ENCODE results near the gene ARFRP1. TPM values are rescaled to one million over a fixed set of nuclear protein-coding genes. Genes with fewer than 3 reads are reported as not detected.
A peak's percentile ranks its signal among the peaks of the same experiment; 100 is the strongest.
"Not testable (repeated sequence)": the region's sequence is repeated elsewhere in the genome, so short reads cannot be mapped to it uniquely, and the experiment has no call there.

Gene ARFRP1
- total RNA-seq, 1 donor from 2014 or later = 23.6 TPM

DNA sequence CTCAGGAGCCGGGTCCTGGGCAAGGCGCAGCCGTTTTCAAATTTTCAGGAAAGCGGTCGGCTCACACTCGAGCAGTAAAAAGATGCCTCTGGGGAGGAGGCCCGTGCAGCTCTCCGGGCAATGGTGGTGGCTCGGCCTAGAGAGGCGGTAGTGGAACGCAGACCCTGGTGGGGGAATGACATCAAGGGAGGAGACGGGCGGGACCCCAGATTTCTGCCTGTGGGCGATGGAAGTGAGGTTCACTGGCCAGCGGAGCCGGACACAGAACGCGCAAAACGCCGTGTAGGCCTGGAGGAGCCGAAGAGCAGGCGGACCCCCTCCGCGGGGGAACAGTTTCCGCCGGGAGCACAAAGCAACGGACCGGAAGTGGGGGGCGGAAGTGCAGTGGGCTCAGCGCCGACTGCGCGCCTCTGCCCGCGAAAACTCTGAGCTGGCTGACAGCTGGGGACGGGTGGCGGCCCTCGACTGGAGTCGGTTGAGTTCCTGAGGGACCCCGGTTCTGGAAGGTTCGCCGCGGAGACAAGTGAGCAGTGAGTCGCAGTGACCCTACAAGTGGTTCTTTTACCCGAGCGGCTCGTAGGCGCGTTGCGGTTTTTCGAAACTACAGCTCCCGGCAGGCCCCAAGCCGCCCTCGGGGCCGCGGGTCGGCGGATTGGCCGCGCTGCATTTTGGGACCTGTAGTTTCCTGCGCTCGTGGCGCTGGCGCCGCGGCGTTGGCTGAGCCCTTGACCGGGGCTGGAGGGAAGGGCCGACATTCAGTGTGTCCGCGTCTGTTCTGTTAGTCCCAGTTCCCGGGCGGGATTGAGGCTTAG, 49.6 kb downstream of the ARFRP1 start, which contains the start of gene RTEL1:
Gene RTEL1, plus strand, starts transcription at position 376 of the 812 bp plus-strand sequence. CDS start 1,091 bp downstream, outside the sequence.
- ATAC-seq (peak; percentile 96), DNase-seq (ENCODE audit: low spot score) (peak; percentile 93)

GRCh38 chr20:63657260-63657936, 50.4 kb downstream of the ARFRP1 start:
- ATAC-seq (no peak), DNase-seq (ENCODE audit: low spot score) (no peak)

DNA sequence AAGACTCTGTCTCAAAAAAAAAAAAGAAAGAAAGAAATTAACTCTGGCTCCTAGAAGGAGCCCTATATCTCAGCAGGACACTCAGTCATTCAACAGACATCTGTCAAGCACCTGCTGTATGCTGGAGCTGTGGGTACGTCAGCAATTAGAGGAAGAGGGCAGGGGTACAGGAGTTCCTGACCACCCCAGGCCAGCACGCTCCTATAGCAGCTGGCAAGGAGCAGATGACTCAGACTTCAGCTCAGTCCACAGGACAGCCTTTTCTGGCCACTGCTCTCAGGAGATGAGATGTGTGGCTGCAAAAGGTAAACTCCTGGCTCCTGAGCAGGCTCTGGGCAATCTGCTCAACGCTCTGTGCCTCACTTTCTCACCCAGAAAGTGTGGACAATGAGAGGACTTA, 51.3 kb downstream of the ARFRP1 start:
- ATAC-seq (no peak), DNase-seq (ENCODE audit: low spot score) (no peak)

- ATAC-seq = no peak
These were observed 52.5 kb downstream of the ARFRP1 start for GRCh38 chr20:63655249-63655648.

GRCh38 chr20:63653974-63654668, 53.7 kb downstream of the ARFRP1 start:
- no peak for ATAC-seq
- no peak for DNase-seq (ENCODE audit: low spot score)

More at GRCh38 chr20:63655249-63655648, 52.5 kb downstream of the ARFRP1 start:
- no peak for DNase-seq (ENCODE audit: low spot score)

- peak; percentile 65 for DNase-seq (ENCODE audit: low spot score)
- ATAC-seq = peak; percentile 60
These were observed 54.5 kb downstream of the ARFRP1 start, which contains the start of gene STMN3 for GRCh38 chr20:63653041-63653973. STMN3 (minus strand) TSS chr20:63653424; CDS start chr20:63653345, 79 bp downstream.

DNA sequence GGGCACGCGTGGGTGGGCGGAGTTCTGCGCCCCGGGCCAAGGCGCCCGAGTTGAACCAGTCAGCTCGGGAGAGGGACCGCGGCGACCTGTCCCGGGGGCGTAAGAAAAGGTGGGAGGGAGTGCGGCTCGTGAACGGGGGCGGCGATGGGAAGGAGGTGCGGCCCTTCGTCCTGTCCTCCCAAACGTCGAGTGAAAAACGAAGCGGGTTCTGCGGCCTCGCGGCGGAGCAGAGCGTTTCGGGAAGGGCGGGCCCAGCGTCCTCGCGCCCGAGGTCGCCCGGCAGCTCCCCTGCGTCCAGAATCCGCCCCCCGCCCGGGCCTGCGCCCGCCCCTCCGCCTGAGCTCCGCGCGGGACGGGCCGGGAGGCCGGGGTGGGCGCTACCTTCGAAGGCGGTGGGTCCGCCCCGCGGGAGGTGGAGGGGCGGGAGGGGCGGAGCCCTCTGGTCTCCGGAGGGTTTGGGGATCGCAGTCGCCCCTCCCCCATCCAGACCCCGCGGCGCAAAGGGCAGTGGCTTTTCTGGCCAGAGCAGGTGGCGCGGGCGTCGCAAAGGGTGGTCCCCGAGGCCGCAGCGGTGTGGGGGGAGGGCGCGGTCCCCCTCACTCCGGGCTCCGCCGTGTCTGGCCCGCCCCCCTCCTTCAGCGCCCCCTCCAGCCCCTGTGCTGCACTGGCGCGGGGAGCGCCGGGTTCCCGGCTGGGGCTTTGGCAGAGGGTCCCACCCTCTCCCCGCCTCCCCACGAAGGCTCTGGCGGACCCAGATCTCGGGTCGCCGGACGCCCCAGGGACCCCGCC, 55.4 kb downstream of the ARFRP1 start:
- ATAC-seq = peak; percentile 8
- DNase-seq (ENCODE audit: low spot score) = no peak

- ATAC-seq (no peak), DNase-seq (ENCODE audit: low spot score) (no peak)
These were observed 55.9 kb downstream of the ARFRP1 start for GRCh38 chr20:63651942-63652191.

- ATAC-seq; DNase-seq (ENCODE audit: low spot score): not testable (repeated sequence)
These were observed 57.3 kb downstream of the ARFRP1 start for GRCh38 chr20:63650486-63650885.

- ATAC-seq (no peak), DNase-seq (ENCODE audit: low spot score) (no peak)
These were observed 58.7 kb downstream of the ARFRP1 start for GRCh38 chr20:63648895-63649589.

Other genes with a start within 250 kb of the ARFRP1 start
- not detected for gene KCNQ2, start 235.3 kb downstream of the ARFRP1 start, total RNA-seq
- gene EEF1A2, start 208.9 kb downstream of the ARFRP1 start, total RNA-seq = 0.73 TPM
- 88.0 TPM for gene PPDPF, start 187.2 kb downstream of the ARFRP1 start, total RNA-seq
- 12.0 TPM for gene PTK6, start 170.6 kb downstream of the ARFRP1 start, total RNA-seq
- not detected for gene SRMS, start 160.2 kb downstream of the ARFRP1 start, total RNA-seq
- gene FNDC11, start 153.8 kb downstream of the ARFRP1 start, total RNA-seq = not detected
- gene HELZ2, start 133.7 kb downstream of the ARFRP1 start, total RNA-seq = 18.1 TPM
- 4.5 TPM for gene GMEB2, start 80.9 kb downstream of the ARFRP1 start, total RNA-seq
- gene STMN3, start 54.6 kb downstream of the ARFRP1 start, total RNA-seq = 1.5 TPM
- 13.8 TPM for gene RTEL1, start 49.7 kb downstream of the ARFRP1 start, total RNA-seq
- 0.40 TPM for gene TNFRSF6B, start 11.3 kb downstream of the ARFRP1 start, total RNA-seq
- gene ZGPAT, start 63 bp upstream of the ARFRP1 start, total RNA-seq = 64.1 TPM
- 122 TPM for gene LIME1, start 28.7 kb upstream of the ARFRP1 start, total RNA-seq
- 195 TPM for gene SLC2A4RG, start 31.8 kb upstream of the ARFRP1 start, total RNA-seq
- 4.7 TPM for gene ZBTB46, start 123.3 kb upstream of the ARFRP1 start, total RNA-seq
- not detected for gene ABHD16B, start 153.5 kb upstream of the ARFRP1 start, total RNA-seq
- 17.3 TPM for gene TPD52L2, start 157.3 kb upstream of the ARFRP1 start, total RNA-seq
- gene DNAJC5, start 187.2 kb upstream of the ARFRP1 start, total RNA-seq = 17.8 TPM
- gene UCKL1, start 248.4 kb upstream of the ARFRP1 start, total RNA-seq = 20.2 TPM

All from left lobe of liver (tissue), 2 donors.